ENCODE measurements around the gene FOXA1. TPM values are rescaled to one million over a fixed set of nuclear protein-coding genes. Genes with fewer than 3 reads are reported as not detected.
"Not testable (repeated sequence)": the region's sequence is repeated elsewhere in the genome, so short reads cannot be mapped to it uniquely, and the experiment has no call there.

The FOXA1 gene
- total RNA-seq, 1 donor from 2014 or later = 7.4 TPM

DNA sequence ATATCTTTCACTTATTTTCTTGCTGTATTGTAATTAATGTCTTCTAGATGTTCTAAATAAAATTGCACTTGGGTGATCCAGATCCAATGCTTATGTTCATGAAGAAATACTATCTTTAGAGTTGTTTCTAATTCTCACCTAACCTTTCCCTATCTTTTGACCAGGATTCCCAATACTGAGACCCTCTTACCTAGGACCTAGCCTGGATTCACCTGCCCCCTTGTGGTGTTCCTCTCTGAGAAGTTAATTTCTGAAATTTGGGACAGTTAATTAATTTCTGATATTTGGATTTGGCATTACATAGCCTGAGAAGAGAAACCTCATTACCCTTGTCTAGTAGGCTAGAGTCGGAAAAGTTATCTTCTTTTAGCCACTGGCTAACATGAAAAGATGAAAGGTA is 29.5 kb downstream of the FOXA1 start:
- Histone ChIP-seq H3K27me3 (ENCODE audit: control insufficient read depth, insufficient read depth, low read length) (no peaks in the 10 kb centered on the region), H3K4me3 (ENCODE audit: low read depth, low read length) (no peak overlapping the region), H3K36me3 (ENCODE audit: control insufficient read depth, insufficient read depth, low read length) (no peaks in the 10 kb centered on the region)
- TF ChIP-seq, protein P1, sequence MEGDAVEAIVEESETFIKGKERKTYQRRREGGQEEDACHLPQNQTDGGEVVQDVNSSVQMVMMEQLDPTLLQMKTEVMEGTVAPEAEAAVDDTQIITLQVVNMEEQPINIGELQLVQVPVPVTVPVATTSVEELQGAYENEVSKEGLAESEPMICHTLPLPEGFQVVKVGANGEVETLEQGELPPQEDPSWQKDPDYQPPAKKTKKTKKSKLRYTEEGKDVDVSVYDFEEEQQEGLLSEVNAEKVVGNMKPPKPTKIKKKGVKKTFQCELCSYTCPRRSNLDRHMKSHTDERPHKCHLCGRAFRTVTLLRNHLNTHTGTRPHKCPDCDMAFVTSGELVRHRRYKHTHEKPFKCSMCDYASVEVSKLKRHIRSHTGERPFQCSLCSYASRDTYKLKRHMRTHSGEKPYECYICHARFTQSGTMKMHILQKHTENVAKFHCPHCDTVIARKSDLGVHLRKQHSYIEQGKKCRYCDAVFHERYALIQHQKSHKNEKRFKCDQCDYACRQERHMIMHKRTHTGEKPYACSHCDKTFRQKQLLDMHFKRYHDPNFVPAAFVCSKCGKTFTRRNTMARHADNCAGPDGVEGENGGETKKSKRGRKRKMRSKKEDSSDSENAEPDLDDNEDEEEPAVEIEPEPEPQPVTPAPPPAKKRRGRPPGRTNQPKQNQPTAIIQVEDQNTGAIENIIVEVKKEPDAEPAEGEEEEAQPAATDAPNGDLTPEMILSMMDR (IDR thresholded peaks at IDR 0.05; ENCODE audit: insufficient read depth, low read length, poor library complexity, severe bottlenecking) = peak; percentile 22
- DNase-seq (ENCODE audit: low read depth) = no peak

DNA sequence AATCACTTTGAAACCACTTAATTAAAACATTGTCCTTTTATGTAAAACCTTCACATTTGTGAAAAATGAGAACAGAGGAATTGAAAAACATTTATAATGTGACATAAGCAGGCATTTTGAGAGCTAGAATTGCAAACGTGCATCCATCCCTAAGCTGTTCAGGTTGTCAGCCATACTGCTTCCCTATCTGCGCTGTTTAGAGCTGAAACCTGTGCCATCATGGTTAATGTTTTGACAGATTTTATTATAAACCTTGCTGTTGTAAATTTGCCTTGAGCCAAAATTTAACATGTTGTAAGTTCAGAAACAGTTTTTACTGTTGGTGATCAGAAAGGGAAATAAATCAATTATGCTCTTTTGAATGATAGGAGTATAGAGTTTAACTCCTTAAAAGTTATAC is 31.9 kb downstream of the FOXA1 start:
- Histone ChIP-seq H3K36me3 (ENCODE audit: control insufficient read depth, insufficient read depth, low read length) (no peaks in the 10 kb centered on the region), H3K27me3 (ENCODE audit: control insufficient read depth, insufficient read depth, low read length) (no peaks in the 10 kb centered on the region), H3K4me3 (ENCODE audit: low read depth, low read length) (no peak overlapping the region)
- DNase-seq (ENCODE audit: low read depth) = no peak
- TF ChIP-seq, protein P1 (IDR thresholded peaks at IDR 0.05; ENCODE audit: insufficient read depth, low read length, poor library complexity, severe bottlenecking) = no peak

GRCh38 chr14:37559386-37559785 is 35.7 kb downstream of the FOXA1 start:
- no peaks in the 10 kb centered on the region for H3K27me3 ChIP-seq (ENCODE audit: control insufficient read depth, insufficient read depth, low read length)
- no peak for DNase-seq (ENCODE audit: low read depth)
- TF ChIP-seq, protein P1 (IDR thresholded peaks at IDR 0.05; ENCODE audit: insufficient read depth, low read length, poor library complexity, severe bottlenecking) = no peak
- no peaks in the 10 kb centered on the region for H3K36me3 ChIP-seq (ENCODE audit: control insufficient read depth, insufficient read depth, low read length)
- H3K4me3 ChIP-seq (ENCODE audit: low read depth, low read length) = no peak overlapping the region

GRCh38 chr14:37558740-37559139 is 36.3 kb downstream of the FOXA1 start:
- H3K27me3 ChIP-seq (ENCODE audit: control insufficient read depth, insufficient read depth, low read length) = no peaks in the 10 kb centered on the region
- TF ChIP-seq, protein P1 (IDR thresholded peaks at IDR 0.05; ENCODE audit: insufficient read depth, low read length, poor library complexity, severe bottlenecking) = no peak
- DNase-seq (ENCODE audit: low read depth) = no peak
- H3K4me3 ChIP-seq (ENCODE audit: low read depth, low read length) = no peak overlapping the region
- H3K36me3 ChIP-seq (ENCODE audit: control insufficient read depth, insufficient read depth, low read length) = no peaks in the 10 kb centered on the region

DNA sequence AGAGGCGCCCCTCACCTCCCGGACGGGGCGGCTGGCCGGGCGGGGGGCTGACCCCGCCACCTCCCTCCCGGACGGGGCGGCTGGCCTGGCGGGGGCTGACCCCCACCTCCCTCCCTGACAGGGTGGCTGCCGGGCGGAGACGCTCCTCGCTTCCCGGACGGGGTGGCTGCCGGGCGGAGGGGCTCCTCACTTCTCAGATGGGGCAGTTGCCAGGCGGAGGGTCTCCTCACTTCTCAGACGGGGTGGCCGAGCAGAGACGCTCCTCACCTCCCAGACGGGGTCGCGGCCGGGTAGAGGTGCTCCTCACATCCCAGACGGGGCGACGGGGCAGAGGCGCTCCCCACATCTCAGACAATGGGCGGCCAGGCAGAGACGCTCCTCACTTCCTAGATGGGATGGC is 39.5 kb downstream of the FOXA1 start:
- DNase-seq (ENCODE audit: low read depth); H3K27me3 ChIP-seq (ENCODE audit: control insufficient read depth, insufficient read depth, low read length); H3K36me3 ChIP-seq (ENCODE audit: control insufficient read depth, insufficient read depth, low read length): not testable (repeated sequence)

DNA sequence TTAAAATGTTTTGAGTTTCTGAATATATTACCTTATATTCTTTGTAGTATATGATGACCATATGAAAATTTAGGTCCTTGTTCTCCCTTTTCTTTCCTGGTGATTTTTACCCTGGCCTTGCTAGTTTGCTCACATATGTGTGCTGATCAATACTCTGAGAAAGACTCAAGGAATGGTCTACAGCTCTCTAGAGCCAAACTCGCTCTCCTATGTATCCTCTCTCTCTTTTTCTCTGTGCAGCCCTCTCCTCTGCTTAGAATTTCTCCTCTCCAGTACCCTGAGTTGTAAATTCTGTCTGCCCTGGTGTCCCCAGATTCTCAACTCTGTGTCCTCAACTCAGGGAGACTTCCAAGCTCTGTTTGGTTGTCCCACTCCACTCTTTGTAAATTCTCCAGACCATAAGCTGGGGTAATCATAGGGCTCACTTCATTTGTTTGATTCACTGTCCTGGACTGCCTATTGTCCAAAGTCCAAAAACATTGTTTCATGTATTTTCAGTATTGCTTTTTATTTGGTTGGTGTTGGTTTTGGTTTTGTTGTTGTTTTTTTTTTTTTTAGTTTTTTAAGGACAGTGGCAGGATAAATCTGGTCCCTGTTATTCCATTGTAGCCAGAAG is 41.0 kb downstream of the FOXA1 start:
- Histone ChIP-seq H3K36me3 (ENCODE audit: control insufficient read depth, insufficient read depth, low read length) (no peaks in the 10 kb centered on the region), H3K27me3 (ENCODE audit: control insufficient read depth, insufficient read depth, low read length) (no peaks in the 10 kb centered on the region), H3K4me3 (ENCODE audit: low read depth, low read length) (no peak overlapping the region)
- no peak for DNase-seq (ENCODE audit: low read depth)
- TF ChIP-seq, protein P1 (IDR thresholded peaks at IDR 0.05; ENCODE audit: insufficient read depth, low read length, poor library complexity, severe bottlenecking) = no peak

More for the DNA sequence above, 39.5 kb downstream of the FOXA1 start:
- H3K4me3 ChIP-seq (ENCODE audit: low read depth, low read length) = not testable (repeated sequence)
